HG03045 (cell line): ENCODE measurements around the gene SARDH.
A peak's percentile ranks its signal among the peaks of the same experiment; 100 is the strongest.
"Not testable (repeated sequence)": the region's sequence is repeated elsewhere in the genome, so short reads cannot be mapped to it uniquely, and the experiment has no call there.

Experiments used
- ATAC-seq: cut with Tn5 transposase; IDR thresholded peaks from one replicate; pipeline ENCODE4 v1.9.1; 2021; ENCODE audit warnings: mild to moderate bottlenecking, moderate library complexity; ENCODE audit not compliant: unreplicated experiment

Gene SARDH

GRCh38 chr9:133759946-133760345, 21.8 kb upstream of the SARDH start:
- no peak for ATAC-seq

DNA sequence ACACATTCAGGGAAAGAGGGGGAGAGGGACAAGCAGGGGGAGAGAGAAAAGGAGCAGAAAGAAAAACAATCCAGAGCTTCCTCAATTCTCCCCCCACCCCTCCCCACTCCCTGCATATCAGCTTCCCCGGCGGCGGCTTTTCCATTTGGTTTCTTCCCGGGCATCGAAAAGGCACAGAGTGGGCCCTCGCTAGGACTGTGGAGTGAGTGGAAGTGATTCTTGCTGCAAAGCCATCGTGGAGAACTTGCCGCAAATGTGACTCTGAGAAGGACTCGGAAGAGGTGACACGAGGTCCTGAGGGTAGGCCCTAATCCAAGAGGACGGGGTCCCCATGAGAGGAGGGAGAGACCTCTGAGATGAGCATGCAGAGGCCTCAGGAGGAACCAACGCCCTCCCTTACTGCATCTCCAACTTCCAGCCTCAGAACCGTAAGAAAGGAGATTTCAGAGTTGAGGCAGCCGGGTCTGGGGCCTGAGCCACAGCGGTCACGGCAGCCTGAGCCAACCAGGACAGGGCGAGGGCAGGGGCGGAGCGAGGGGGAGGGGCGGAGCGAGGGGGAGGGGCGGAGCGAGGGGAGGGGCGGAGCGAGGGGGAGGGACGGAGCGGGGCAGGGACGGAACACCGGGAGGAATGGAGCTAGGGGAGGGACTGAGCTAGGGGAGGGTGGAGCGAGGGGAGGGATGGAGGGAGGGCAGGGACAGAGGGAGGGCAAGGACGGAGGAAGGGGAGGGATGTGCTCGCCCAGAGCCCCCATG, 21.2 kb upstream of the SARDH start:
- ATAC-seq, result no peak

DNA sequence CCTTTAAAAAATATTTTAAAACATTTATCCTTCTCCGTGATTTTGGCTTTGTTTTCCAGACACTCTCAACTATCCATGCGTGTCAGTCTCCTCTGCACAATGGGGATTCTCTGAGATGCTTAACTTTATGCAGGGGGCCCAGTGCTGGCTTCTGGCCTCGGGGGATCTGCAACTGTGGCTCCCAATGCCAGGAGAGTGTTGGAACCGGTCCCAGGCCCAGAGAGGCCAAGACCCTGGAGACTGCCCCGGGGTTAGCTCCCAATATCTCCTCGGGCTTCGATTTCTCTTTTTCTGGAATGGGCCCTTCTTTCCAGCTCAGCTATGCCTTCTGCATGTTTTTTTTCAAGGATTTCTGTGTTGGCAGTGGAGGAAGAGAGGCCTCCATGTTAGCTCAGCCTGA, 20.1 kb upstream of the SARDH start:
- ATAC-seq, result no peak

GRCh38 chr9:133754688-133755227, 16.6 kb upstream of the SARDH start:
- ATAC-seq, result no peak

- no peak for ATAC-seq
Observed at GRCh38 chr9:133754187-133754586, 16.0 kb upstream of the SARDH start.

- ATAC-seq, result no peak
Observed at GRCh38 chr9:133752739-133753446, 14.7 kb upstream of the SARDH start.

DNA sequence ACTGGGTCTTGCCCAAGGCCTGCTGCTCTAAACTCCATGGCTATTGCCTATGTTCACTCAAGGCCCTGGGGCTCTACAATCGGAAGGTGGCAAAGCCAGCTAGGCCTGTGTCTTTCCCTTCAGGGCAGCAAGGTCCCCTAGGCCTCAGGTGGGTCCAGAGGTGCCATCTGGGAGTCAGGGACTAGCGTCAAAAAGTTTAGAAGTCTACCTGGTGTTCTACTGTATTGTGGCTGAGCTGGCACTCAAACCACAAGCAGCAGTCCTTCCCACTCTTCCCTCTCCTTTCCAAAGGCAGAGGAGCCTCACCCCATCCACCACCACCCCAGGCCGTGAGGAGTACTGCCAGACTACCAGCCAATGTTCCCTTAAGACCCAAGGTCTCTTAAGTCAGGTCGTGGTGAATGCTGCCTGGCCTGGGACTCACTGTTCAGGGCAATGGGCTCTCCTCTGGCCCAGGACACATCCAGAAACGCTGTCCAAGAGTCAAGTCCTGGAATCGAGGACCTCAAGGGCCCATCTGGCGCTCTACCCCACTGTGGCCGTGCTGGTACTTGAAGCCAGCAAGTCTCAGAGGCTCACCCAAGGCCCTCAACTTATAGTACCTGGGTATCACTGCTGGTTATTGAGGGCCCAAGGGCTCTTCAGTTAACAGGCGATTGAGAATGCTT, 13.0 kb upstream of the SARDH start:
- ATAC-seq, result no peak

GRCh38 chr9:133747309-133747708, 9.2 kb upstream of the SARDH start:
- no peak for ATAC-seq

- ATAC-seq, result not testable (repeated sequence)
Observed at GRCh38 chr9:133744528-133744927, 6.4 kb upstream of the SARDH start.

- peak; percentile 56 for ATAC-seq
Observed at GRCh38 chr9:133742849-133743444, 4.8 kb upstream of the SARDH start.

- no peak for ATAC-seq
Observed at GRCh38 chr9:133742251-133742650, 4.1 kb upstream of the SARDH start.

GRCh38 chr9:133741716-133742115, 3.6 kb upstream of the SARDH start:
- ATAC-seq, result no peak

DNA sequence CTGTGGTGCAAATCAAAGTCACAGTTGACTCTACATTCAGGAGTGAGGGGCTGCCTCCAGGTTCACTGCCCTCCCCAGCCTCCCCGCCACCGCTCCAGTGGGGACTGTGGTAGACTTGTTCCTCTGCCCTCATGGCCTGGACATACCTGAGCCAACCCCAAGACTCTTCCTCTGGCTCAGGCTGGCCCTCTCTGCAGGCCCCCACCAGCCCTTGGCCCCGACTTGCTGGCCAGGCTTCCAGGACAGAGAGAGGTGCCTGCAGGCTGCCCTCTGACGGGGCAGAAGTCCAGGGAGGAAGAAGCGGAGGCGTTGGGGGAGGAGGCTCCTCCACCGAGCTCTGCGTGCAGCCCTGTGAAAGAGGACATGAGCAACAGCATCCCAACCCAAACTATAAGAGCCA, 2.8 kb upstream of the SARDH start:
- no peak for ATAC-seq

DNA sequence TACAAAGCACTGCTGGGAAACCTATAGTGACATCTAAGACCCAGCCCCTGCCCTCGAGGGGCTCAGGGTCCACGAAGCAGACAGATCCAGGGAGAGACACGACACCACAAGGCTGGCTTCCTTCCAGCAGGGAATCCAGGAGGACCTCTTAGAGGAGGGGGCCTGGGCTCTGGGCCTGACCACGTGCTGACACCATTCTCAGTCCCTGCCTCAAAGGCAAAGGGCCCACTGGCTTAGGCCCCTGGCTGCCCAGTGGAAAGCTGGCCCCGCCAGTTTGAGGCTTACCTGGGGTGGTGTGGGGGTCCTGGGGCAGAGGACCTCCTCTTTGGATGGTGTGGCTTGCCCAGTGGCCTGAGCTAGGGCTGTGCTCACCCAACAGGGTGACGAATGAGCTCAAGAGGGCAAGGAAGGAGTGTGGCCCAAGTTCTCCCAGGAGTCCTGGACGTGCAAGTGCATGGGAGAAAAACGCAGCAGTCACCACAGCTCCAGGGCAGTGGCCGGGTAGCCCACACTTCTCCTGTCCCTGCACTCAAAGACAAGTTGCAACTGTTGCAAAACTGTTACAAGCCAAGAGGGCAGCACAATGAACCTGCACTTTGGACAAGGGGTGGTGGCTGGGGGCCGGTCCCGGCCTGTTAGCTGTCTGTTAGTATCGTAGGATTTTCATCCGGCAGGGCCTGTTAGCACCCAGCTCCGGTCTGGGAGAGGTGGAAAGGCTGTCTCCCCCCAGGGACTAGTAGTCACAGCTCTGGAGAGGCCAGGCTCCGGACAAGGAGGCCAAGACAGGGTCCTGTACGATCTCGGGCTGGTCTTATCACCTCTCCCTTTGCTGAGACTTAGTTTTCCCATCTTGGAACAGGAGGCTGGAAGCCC, 1.5 kb upstream of the SARDH start:
- no peak for ATAC-seq

DNA sequence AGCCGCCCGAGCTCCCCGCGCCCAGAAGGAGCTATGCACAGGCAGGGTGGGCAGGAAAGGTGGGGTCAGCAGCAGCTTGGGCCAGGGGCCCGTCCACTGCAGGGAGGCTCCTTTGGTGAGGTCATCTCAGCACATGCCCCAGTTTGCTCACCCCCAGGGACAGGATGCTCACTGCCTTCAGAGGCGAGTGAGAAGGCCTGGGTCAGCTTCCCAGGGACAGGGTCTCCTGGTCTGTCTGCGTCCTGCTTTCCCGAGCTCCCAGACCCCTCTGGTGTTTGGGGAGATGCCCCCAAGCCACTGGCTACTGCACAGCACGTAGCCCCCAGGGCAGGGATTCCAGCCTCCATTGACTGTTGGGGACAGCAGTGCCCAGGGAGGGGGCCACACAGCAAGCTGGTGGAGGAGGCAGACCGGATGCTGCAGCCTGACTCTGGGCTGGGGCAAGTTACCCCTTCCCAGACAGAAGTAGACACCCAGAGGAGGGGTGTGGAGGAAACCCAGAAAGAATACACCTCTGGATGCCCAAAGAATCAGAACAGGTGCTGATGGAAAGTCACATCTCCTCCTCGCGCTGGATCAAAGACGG, 581 bp upstream of the SARDH start:
- no peak for ATAC-seq

DNA sequence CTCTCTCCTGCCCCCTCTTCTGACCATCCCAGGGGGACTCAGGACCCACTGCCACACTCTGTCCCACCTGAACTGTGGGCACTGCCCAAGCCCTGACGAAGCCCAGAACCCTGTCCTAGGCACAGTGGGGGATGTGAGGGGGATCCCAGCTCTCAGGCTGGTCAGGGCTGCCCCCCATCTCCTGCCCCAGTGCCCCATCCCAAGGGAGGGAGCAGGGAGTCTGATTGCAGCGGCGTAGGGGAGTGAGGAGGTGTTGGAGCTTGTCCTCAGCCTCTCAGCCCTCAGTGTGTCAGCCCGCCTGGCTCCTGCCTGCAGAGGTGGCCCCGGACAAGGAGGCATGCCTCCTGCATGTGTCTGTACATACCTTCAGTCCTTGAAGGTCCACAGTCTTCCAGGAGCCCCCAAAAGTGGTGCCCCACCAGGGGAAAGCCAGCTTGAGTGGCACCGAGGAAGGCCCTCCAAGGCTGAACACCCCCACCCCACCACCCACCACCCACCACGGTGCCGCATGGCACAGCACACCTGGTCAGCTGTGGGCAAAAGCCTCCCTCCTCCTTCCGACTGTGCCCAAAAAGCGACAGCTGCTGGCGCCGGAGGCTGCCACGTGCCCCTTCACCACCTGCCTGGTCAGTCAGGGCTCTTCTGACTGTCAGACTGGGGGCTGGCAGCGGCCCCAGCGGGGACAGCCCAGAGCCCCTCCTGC, 930 bp downstream of the SARDH start:
- ATAC-seq, result no peak

GRCh38 chr9:133735931-133736330, 2.2 kb downstream of the SARDH start:
- ATAC-seq, result no peak

GRCh38 chr9:133735415-133735775, 2.8 kb downstream of the SARDH start:
- no peak for ATAC-seq

DNA sequence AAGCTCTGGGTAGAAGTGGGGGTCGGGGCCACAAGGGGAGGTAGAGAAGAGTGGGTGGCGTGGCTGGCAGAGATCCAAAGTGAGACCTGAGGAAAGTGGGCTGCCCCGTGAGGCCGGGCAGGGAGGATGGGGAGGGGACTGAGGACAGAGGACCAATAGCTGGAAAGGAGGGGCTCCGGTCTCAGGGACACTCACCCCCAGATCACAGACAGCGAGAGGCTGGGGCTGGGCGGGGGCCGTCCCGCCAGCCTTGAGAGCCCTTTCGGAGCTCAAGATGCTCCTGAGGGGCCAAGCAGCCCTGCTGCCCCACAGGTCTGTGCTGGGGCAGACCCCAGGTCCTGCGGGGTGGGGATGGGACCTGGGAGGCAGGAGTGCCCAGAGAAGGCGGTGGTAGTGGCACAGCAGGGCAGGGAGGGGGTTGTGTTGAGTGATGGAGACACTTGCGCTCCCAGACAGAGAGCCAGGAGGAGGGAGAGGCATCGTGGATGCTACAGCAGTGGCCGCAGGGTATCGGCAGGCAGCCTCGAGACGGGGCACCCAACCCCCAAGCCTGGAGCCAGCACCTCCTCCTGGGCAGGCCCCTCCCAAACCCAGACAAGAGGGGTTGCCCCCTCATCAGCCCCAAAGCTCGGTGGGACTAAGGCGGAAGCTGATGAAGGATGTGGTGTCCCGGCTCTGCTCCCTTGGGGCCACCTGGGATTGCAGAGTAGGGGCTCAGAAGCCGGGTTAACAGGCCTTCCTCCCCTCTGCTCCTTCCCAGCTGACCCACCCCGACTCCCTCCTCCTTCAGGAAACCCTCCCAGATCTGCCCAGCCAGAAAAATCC, 3.4 kb downstream of the SARDH start:
- no peak for ATAC-seq
